Stimulated activated memory B cell treated with anti-CD40 and anti-IgM and Interleukin-4, amounts not matched to agents 10 μg/mL and 1 μg/mL and 100 μg/mL, for 72 hours (primary cell): ENCODE data around the gene NF1.
"Not testable (repeated sequence)": the region's sequence is repeated elsewhere in the genome, so short reads cannot be mapped to it uniquely, and the experiment has no call there.

ENCODE experiments used
- ATAC-seq: fragments of 150-1000 bp; cut with Tn5 transposase; 2 replicates; pipeline ENCODE4 v1.10.0; 2021
- H3K27ac Mint-ChIP-seq: one replicate; pipeline ENCODE4 v1.8.0; 2022; ENCODE audit warnings: mild to moderate bottlenecking, mixed read lengths
- H3K27me3 Mint-ChIP-seq: one replicate; pipeline ENCODE4 v1.8.0; 2022; ENCODE audit warnings: mixed read lengths
- H3K36me3 Mint-ChIP-seq: one replicate; pipeline ENCODE4 v1.8.0; 2022; ENCODE audit warnings: mixed read lengths
- H3K4me1 Mint-ChIP-seq: one replicate; pipeline ENCODE4 v1.8.0; 2022; ENCODE audit warnings: mixed read lengths
- H3K4me3 Mint-ChIP-seq: one replicate; pipeline ENCODE4 v1.8.0; 2022; ENCODE audit warnings: mild to moderate bottlenecking, moderate library complexity, mixed read lengths
- H3K9me3 Mint-ChIP-seq: one replicate; pipeline ENCODE4 v1.8.0; 2022; ENCODE audit warnings: mixed read lengths

The NF1 gene

DNA sequence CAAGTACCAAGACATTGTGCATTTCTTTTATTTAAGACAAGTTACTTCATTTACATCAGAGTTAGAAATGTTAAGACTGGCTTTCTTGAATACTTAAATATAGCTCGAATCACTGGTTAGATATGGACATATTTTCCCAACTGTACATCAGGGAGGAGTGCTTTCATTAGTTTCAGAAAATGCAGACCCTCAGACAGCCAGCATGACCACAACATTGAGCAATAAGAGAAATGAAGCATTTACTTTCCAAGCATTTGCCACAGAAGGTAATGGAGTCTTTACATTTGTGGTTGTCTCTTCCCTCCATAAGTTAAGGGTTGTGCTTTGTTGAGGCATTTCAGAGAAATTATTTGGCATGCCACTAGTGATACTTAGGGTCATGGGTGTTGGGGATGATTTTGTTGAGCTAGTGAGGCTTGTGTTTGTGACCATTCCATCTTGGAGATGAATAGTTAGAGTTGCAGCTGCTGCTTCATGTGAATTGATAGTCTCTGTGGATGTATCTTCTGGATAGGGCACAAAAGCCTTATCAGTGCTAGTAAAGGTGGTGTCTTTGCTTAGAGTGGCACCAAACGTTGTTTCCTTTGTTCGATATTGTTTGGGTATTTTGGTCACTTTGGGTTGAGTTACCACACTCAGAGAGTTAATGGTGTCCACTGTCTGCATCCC lies 200.2 kb downstream of the NF1 start:
- no peak for ATAC-seq
- Mint-ChIP-seq H3K4me1 (peaks cover 2% of the 10 kb centered on the region), H3K36me3 (peaks cover 6% of the 10 kb centered on the region), H3K4me3 (no peak overlapping the region), H3K27me3 (no peaks in the 10 kb centered on the region), H3K27ac (no peak overlapping the region), H3K9me3 (no peaks in the 10 kb centered on the region)

DNA sequence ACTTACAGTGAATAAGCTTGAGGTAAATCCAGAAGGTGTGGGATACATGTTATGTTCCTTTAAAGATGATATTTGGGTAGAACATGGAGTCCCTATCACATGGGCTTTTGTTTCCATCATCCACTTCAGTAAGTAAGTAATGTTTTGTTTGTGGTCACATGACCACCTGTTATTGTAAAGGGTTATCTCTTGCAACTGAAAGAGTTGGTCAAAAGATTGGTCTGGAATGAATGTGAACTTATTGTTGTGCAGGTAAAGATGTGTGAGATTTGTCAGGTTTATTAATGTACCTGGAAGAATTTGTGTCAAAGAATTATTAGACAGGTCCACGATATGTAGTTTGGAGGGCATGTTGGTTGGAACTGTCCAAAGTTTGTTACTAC lies 200.7 kb downstream of the NF1 start:
- Mint-ChIP-seq H3K4me1 (peaks cover 7% of the 10 kb centered on the region), H3K27me3 (no peaks in the 10 kb centered on the region), H3K36me3 (peaks cover 6% of the 10 kb centered on the region), H3K4me3 (no peak overlapping the region), H3K9me3 (no peaks in the 10 kb centered on the region), H3K27ac (no peak overlapping the region)
- ATAC-seq: no peak

DNA sequence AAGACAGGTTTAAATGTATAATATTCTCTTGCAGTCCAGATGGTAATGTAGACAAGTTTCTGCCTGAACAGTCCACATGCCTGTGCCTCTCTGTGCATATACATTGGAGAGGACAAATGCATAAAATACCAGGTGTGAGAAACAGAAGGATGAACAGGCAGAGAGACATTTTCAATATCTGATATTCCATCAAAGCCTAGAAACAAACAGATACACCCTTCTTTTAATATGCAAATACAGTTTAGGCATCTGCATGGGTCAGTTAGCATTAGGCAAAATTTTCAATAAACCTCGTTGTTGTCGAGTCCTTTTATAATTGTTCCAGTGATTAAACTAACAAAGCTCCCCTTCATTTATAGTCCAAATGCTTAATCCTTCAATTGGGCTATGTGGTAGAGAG lies 201.4 kb downstream of the NF1 start:
- H3K27ac Mint-ChIP-seq: no peak overlapping the region
- no peaks in the 10 kb centered on the region for H3K27me3 Mint-ChIP-seq
- H3K36me3 Mint-ChIP-seq: peaks cover 6% of the 10 kb centered on the region
- H3K4me3 Mint-ChIP-seq: no peak overlapping the region
- no peak for ATAC-seq
- no peaks in the 10 kb centered on the region for H3K9me3 Mint-ChIP-seq
- peaks cover 12% of the 10 kb centered on the region for H3K4me1 Mint-ChIP-seq

DNA sequence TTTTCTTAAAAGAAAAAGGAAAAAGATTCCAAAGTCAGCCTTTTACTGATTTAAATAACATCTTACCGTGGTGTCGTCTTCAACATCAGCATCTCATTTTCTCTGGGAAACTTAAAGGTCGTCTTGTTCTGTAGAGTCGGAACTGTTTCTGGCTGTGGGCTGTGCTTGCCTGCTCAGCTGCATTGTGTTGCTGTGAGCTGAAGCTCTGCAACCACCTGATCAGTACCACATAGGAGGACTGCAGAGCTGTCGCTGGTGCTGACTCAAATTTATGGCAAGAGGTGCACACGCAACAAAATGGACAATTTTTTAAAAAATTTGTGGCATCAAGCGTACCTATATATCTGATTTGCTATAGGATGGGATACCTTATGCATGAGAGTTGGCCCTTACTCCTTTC lies 202.3 kb downstream of the NF1 start, which contains the start of gene OMG:
TSS of gene OMG (minus strand) at position 150 of the 400 bp plus-strand sequence. CDS start 908 bp downstream, outside the sequence.
- H3K4me1 Mint-ChIP-seq: peaks cover 20% of the 10 kb centered on the region
- H3K9me3 Mint-ChIP-seq: no peaks in the 10 kb centered on the region
- no peak within 1 kb of the TSS for H3K27ac Mint-ChIP-seq
- H3K4me3 Mint-ChIP-seq: no peak within 1 kb of the TSS
- no peak for ATAC-seq
- H3K27me3 Mint-ChIP-seq: no peaks in the 10 kb centered on the region
- peaks cover 6% of the 10 kb centered on the region for H3K36me3 Mint-ChIP-seq

DNA sequence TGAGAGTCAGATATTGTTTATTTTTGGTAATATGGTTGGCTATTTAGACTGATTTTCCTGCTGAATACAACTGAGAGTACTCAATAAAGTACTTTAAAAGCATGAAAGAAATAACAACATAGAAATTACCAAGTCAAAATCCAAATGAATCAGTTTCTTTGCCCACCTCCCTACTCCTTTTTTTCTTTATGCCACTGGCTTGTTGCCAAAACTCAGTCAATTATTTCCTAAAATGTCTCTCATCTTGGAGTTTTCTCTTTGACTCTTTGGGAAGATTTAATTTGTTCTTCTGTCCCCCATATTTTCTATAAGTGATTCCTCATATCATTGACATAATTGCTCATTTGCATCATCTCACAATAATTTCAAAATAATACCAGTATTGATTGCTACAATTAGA lies 204.8 kb downstream of the NF1 start:
- no peak overlapping the region for H3K27ac Mint-ChIP-seq
- H3K4me1 Mint-ChIP-seq: peaks cover 35% of the 10 kb centered on the region
- H3K4me3 Mint-ChIP-seq: no peak overlapping the region
- no peaks in the 10 kb centered on the region for H3K27me3 Mint-ChIP-seq
- peaks cover 3% of the 10 kb centered on the region for H3K9me3 Mint-ChIP-seq
- ATAC-seq: no peak
- peaks cover 29% of the 10 kb centered on the region for H3K36me3 Mint-ChIP-seq

DNA sequence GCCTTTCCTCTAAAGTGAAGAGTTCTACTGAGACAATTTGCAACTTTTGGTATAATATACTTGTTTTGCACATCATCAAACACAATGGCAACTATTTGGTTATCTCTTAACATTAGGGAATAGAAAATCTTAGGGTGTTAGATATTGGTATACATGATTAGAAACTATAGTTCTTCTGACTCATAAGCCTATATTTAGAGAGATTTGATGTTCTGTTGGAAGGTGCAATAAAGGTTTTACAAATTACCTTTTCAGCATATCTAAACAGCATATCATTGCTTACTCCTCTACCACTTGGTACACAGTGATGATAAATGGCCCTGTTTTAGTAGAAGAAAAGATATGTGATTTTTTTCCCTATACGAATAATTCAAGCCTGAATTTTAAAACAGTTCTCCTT lies 212.9 kb downstream of the NF1 start:
- Mint-ChIP-seq H3K27ac (peak overlapping the region; percentile 85), H3K4me1 (peaks cover 75% of the 10 kb centered on the region), H3K9me3 (peaks cover 13% of the 10 kb centered on the region), H3K4me3 (peak overlapping the region; percentile 78), H3K27me3 (no peaks in the 10 kb centered on the region), H3K36me3 (peaks cover 66% of the 10 kb centered on the region)
- ATAC-seq: no peak

DNA sequence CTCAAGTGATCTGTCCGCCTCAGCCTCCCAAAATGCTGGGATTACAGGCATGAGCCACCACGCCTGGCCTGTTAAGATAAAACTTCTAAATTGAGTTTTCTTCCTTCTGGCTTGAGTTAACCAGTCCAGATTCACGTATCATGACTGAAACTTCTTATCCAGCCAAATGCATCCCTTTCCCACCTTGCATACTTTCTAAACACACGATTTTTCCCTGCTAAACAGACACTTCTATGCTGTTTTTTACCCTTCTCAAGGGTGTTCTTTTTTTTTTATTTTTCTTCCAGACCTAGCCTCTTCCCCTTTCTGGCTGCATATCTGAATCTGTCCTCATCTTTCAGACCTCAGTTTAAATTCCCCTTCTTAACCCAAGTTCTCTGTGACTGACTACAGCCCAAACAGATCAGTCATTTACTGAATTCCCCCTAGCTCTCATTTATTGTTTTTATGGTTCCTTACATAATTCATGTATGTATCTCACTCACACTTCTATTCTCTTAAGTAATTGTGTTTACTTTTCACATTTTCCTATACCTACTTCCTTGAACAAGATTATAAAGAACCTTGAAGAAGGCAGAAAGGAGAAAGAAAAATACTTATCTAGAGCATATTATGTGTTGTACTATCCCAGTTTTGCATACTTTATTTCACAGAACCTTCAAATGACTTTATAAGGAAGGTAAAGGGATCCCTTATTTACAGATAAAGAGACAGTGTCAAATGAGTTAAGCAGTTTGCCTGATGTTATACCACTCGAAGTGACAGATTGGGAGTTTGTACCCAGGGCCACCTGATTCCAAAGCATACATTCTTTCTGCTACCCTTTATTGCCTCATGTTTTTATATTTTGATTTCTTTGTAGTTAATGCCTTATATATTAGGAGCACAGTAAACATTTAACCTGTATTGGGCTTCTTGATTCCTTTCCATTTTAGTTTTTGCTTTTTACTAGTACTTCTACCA lies 213.9 kb downstream of the NF1 start:
- ATAC-seq: peak; percentile 83
- Mint-ChIP-seq H3K36me3 (peaks cover 56% of the 10 kb centered on the region), H3K27me3 (no peaks in the 10 kb centered on the region), H3K27ac (peak overlapping the region; percentile 85), H3K4me1 (peaks cover 70% of the 10 kb centered on the region), H3K9me3 (peaks cover 13% of the 10 kb centered on the region), H3K4me3 (peak overlapping the region; percentile 78)

DNA sequence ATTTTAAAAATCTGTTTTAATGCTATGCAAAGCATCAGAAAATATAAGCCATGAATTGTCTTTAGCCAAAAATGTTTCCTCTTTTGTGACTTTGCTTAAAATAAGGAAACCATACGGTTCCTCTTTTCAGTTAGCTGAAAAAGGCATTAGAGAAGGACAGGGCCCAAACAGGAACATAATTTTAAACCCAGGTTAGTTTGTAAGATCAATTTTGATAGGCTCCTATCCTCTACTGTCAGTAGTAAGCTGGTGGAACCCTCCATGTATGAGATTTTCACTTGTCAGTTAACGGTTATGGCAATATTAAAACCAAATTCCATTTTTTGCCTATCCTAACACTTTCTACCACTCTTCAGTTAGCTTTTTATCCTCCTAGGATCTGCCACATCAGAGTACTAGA lies 214.8 kb downstream of the NF1 start:
- ATAC-seq: peak; percentile 88
- H3K27ac Mint-ChIP-seq: peak overlapping the region; percentile 85

DNA sequence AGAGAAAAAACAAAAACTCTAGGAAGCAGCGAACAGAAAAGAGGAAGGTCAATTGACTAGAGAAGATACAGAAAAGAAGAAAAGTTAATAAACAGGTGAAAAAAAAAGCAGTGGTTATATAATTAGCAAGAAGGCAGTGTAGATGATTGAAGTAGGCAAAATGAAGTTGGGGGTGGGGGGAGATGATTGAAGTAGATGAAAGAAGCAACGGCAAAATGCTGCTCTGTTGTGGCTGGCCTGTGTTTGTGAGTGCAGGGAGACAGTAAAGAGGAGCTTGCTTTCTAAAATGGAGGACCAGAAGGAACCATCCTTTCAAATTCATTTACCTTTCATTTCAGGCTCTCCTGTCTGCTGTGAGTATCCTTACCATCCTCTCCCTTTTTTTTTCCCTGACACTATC lies 215.5 kb downstream of the NF1 start:
- Mint-ChIP-seq H3K4me3 (peak overlapping the region; percentile 78), H3K4me1 (peaks cover 64% of the 10 kb centered on the region), H3K27me3 (no peaks in the 10 kb centered on the region), H3K9me3 (peaks cover 6% of the 10 kb centered on the region), H3K27ac (peak overlapping the region; percentile 85), H3K36me3 (peaks cover 40% of the 10 kb centered on the region)
- ATAC-seq: no peak

More for the DNA sequence above, 214.8 kb downstream of the NF1 start:
- peaks cover 10% of the 10 kb centered on the region for H3K9me3 Mint-ChIP-seq
- peak overlapping the region; percentile 78 for H3K4me3 Mint-ChIP-seq
- H3K27me3 Mint-ChIP-seq: no peaks in the 10 kb centered on the region
- peaks cover 47% of the 10 kb centered on the region for H3K36me3 Mint-ChIP-seq
- peaks cover 66% of the 10 kb centered on the region for H3K4me1 Mint-ChIP-seq

DNA sequence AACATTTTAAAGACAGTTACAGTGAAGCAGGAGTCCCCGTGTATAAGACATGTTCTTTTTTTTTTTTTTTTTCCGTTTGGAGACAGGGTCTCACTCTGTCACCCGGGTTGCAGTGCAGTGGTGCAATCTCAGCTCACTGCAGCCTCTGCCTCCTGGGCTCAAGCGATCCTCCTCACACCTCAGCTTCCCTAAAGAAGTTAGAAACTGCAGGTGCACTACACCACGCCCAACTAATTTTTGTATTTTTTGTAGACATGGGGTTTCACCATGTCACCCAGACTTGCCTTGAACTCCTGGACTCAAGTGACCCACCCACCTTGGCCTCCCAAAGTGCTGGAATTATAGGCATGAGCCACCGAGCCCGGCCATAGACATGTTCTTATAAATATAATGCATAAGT lies 216.1 kb downstream of the NF1 start:
- peak; percentile 31 for ATAC-seq
- peaks cover 33% of the 10 kb centered on the region for H3K36me3 Mint-ChIP-seq
- peak overlapping the region; percentile 85 for H3K27ac Mint-ChIP-seq
- H3K4me3 Mint-ChIP-seq: peak overlapping the region; percentile 95
- H3K4me1 Mint-ChIP-seq: peaks cover 57% of the 10 kb centered on the region
- peaks cover 5% of the 10 kb centered on the region for H3K9me3 Mint-ChIP-seq
- no peaks in the 10 kb centered on the region for H3K27me3 Mint-ChIP-seq

DNA sequence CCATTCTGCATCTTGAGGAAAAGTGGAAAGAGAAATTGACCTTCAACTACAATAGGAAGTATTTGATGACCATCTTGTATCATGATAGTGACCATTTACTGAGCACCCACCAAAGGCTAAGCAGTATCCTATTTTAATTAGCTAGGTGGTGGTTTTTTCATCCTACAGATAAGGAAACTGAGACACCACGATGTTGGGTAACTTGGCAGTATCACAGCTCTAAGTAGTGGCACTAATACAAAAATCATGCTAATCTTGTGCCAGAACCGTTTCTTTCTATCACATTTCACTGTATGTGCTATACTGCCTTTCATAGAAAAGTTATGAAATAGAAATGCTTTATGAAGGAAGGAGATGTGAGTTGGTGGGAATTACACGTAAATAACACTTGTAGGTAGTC lies 216.7 kb downstream of the NF1 start:
- H3K4me1 Mint-ChIP-seq: peaks cover 51% of the 10 kb centered on the region
- H3K27me3 Mint-ChIP-seq: no peaks in the 10 kb centered on the region
- H3K9me3 Mint-ChIP-seq: no peaks in the 10 kb centered on the region
- peaks cover 27% of the 10 kb centered on the region for H3K36me3 Mint-ChIP-seq
- ATAC-seq: no peak
- peak overlapping the region; percentile 85 for H3K27ac Mint-ChIP-seq
- H3K4me3 Mint-ChIP-seq: peak overlapping the region; percentile 95

DNA sequence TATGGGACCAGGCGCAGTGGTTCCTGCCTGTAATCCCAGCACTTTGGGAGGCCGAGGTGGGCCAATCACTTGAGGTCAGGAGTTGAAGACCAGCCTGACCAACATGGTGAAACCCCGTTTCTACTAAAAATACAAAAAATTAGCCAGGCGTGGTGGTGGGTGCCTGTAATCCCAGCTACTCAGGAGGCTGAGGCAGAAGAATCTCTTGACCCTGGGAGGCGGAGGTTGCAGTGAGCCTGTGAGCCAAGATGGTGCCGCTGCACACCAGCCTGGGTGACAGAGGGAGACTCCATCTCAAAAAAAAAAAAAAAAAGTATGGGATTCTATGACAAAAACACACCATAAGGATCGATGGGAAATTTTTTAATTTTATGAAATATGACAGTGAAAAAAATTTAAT lies 217.4 kb downstream of the NF1 start:
- not testable (repeated sequence) for H3K9me3 Mint-ChIP-seq, ATAC-seq, H3K27me3 Mint-ChIP-seq
- peak overlapping the region; percentile 85 for H3K27ac Mint-ChIP-seq
- peak overlapping the region; percentile 95 for H3K4me3 Mint-ChIP-seq
- H3K36me3 Mint-ChIP-seq: peaks cover 20% of the 10 kb centered on the region
- peaks cover 44% of the 10 kb centered on the region for H3K4me1 Mint-ChIP-seq

DNA sequence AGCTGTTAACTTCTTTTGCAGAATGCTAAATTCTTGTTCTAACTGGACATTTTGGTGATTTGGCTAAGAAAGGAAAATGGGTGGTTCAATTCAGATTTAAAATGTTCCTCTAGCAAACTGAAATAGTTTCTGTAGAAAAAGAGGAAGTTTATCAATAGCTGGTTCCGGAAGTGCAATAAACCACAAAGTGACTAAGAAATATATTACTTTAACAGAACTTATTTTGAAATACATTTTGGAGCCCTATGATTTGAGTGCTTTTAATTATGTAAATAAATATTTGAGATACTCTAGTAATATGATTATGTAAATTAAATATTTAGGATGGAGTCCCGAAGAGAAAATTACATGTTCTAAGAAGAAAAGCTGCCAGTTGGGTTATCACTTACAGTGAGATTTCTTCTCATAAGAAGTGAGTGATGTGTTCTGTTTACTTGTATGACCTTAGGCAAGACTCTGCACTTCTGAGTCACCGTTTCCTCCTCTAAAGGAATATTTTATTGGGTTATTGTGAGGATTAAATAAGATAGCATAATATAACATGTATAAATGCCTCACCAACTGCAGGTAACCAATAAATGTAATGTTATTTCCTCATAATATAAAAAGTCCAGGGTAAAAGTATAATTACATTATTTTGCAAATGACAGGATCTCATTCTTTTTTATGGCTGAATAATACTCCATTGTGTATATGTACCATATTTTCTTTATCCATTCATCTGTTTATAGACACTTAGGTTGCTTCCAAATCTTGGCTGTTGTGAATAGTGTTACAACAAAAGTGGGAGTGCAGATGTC lies 219.4 kb downstream of the NF1 start, which contains the start of gene EVI2B:
TSS of gene EVI2B (minus strand) at position 73 of the 800 bp plus-strand sequence. CDS start 8,445 bp downstream, outside the sequence.
- Mint-ChIP-seq H3K36me3 (peaks cover 27% of the 10 kb centered on the region), H3K27ac (peak within 1 kb of the TSS; percentile 85), H3K27me3 (no peaks in the 10 kb centered on the region), H3K4me1 (peaks cover 34% of the 10 kb centered on the region), H3K9me3 (no peaks in the 10 kb centered on the region), H3K4me3 (peak within 1 kb of the TSS; percentile 95)
- peak; percentile 58 for ATAC-seq

DNA sequence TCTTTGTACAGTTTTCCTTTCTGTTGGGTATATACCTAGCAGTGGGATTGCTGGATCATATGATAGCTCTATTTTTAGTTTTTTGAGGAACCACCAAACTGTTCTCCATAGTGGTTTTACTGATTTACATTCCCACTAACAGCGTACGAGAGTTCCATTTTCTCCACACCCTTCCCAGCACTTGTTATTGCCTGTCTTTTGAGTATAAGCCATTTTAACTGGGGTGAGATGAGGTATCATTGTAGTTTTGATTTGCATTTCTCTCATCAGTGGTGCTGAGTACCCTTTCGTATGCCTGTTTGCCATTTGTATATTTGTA lies 220.0 kb downstream of the NF1 start:
- Mint-ChIP-seq H3K4me3 (peak overlapping the region; percentile 10), H3K9me3 (no peaks in the 10 kb centered on the region), H3K4me1 (peaks cover 31% of the 10 kb centered on the region), H3K27ac (peak overlapping the region; percentile 85), H3K27me3 (no peaks in the 10 kb centered on the region), H3K36me3 (peaks cover 27% of the 10 kb centered on the region)
- no peak for ATAC-seq

DNA sequence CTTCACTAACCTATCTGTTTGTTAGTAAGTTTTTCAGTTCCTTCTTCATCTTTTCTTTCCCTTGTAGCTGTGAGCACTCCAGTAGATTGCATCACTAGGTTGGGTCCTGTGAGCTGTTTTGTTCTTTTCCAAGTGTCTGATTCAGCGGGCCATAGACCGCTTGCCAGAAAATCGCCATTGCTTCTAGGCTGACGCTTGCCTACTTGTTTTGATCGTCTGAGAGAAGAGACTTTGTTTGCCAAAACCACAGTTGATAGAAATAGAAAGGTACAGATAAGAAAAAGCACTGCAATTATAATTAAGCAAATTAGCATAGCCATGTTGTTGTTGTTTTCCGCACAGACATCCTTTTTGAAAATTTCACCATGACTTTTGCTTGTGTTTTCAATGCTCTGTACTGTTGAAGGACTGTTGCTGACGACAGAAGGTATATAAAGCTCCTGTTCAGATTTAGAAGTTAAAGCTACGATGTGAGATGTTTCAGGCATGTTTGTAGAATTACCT lies 223.6 kb downstream of the NF1 start:
- Mint-ChIP-seq H3K27ac (peak overlapping the region; percentile 87), H3K9me3 (no peaks in the 10 kb centered on the region), H3K4me3 (peak overlapping the region; percentile 82), H3K36me3 (peaks cover 13% of the 10 kb centered on the region), H3K4me1 (peaks cover 25% of the 10 kb centered on the region), H3K27me3 (no peaks in the 10 kb centered on the region)
- ATAC-seq: peak; percentile 68
